Activated naive CD4-positive, alpha-beta T cell treated with anti-CD3 and anti-CD28 coated beads for 36 hours (primary cell): Measurements from ENCODE around the gene CAPN11. TPM values are rescaled to one million over a fixed set of nuclear protein-coding genes. Genes with fewer than 3 reads are reported as not detected.
"Not testable (repeated sequence)": the region's sequence is repeated elsewhere in the genome, so short reads cannot be mapped to it uniquely, and the experiment has no call there.

Experiments
- CTCF ChIA-PET: fragments of 350-600 bp; sonication (Branson Sonifier 250); formaldehyde crosslinking; loops from one replicate; lab custom pipeline; 2021; ENCODE audit warnings: antibody characterized with exemption; lab: Charles Lee
- DNase-seq: peaks from one replicate; pipeline ENCODE4 v3.0.0-alpha.2; 2020
- H3K27ac Mint-ChIP-seq: one replicate; pipeline ENCODE4 v1.8.0; 2021; ENCODE audit warnings: mild to moderate bottlenecking, mixed read lengths
- H3K27me3 Mint-ChIP-seq: one replicate; pipeline ENCODE4 v1.8.0; 2021; ENCODE audit warnings: low read depth, mixed read lengths
- H3K36me3 Mint-ChIP-seq: one replicate; pipeline ENCODE4 v1.8.0; 2021; ENCODE audit warnings: low read depth, mixed read lengths
- H3K4me1 Mint-ChIP-seq: one replicate; pipeline ENCODE4 v1.8.0; 2021; ENCODE audit warnings: low read depth, mixed read lengths
- H3K4me3 Mint-ChIP-seq: one replicate; pipeline ENCODE4 v1.8.0; 2021; ENCODE audit warnings: mild to moderate bottlenecking, moderate library complexity, mixed read lengths
- H3K9me3 Mint-ChIP-seq: one replicate; pipeline ENCODE4 v1.8.0; 2021; ENCODE audit warnings: mixed read lengths
- intact Hi-C: fragments of 100-400 bp; cut with micrococcal nuclease; formaldehyde crosslinking; loops from one replicate; pipeline ENCODE4 v1.15.1; 2023
- total RNA-seq, 2 experiments: library from RNA; stranded (reverse); gene quantifications; one replicate each; pipeline ENCODE4 v1.2.3, GENCODE V29; 2021

CAPN11 gene
- total RNA-seq, 2 experiments from 2014 or later, result not detected

- H3K27me3 Mint-ChIP-seq, result no peaks in the 10 kb centered on the region
- intact Hi-C loops, result no loop called here
- H3K27ac Mint-ChIP-seq, result no peak overlapping the region
- H3K9me3 Mint-ChIP-seq, result no peaks in the 10 kb centered on the region
- CTCF ChIA-PET, result interaction anchor here (1.4 to 1.9 kb wide), 2 partner anchors 15 to 21 kb away, joined by 4 to 5 read pairs; no protein-coding TSS in a partner anchor
- peaks cover 3% of the 10 kb centered on the region for H3K4me1 Mint-ChIP-seq
- no peak overlapping the region for H3K4me3 Mint-ChIP-seq
- no peak for DNase-seq
- H3K36me3 Mint-ChIP-seq, result peaks cover 2% of the 10 kb centered on the region
Measured at GRCh38 chr6:44133003-44133931, 25.4 kb upstream of the CAPN11 start.

- H3K36me3 Mint-ChIP-seq, result peaks cover 2% of the 10 kb centered on the region
- no peaks in the 10 kb centered on the region for H3K27me3 Mint-ChIP-seq
- intact Hi-C loops, result no loop called here
- H3K27ac Mint-ChIP-seq, result no peak overlapping the region
- H3K4me1 Mint-ChIP-seq, result peaks cover 3% of the 10 kb centered on the region
- H3K4me3 Mint-ChIP-seq, result no peak overlapping the region
- CTCF ChIA-PET, result interaction anchor here (1.9 kb wide), 1 partner anchor 20 kb away, joined by 5 read pairs; no protein-coding TSS in a partner anchor
- H3K9me3 Mint-ChIP-seq, result no peaks in the 10 kb centered on the region
- DNase-seq, result no peak
Measured at GRCh38 chr6:44133981-44134711, 24.5 kb upstream of the CAPN11 start.

GRCh38 chr6:44135173-44135758 is 23.4 kb upstream of the CAPN11 start:
- Mint-ChIP-seq H3K4me3 (no peak overlapping the region), H3K27me3 (no peaks in the 10 kb centered on the region), H3K36me3 (peaks cover 2% of the 10 kb centered on the region), H3K27ac (no peak overlapping the region), H3K9me3 (no peaks in the 10 kb centered on the region), H3K4me1 (peaks cover 3% of the 10 kb centered on the region)
- DNase-seq, result no peak
- CTCF ChIA-PET, result no interaction called here
- intact Hi-C loops, result no loop called here

GRCh38 chr6:44135875-44136274 is 22.7 kb upstream of the CAPN11 start:
- Mint-ChIP-seq H3K4me1 (peaks cover 3% of the 10 kb centered on the region), H3K9me3 (no peaks in the 10 kb centered on the region), H3K36me3 (peaks cover 2% of the 10 kb centered on the region), H3K27me3 (no peaks in the 10 kb centered on the region), H3K27ac (no peak overlapping the region), H3K4me3 (no peak overlapping the region)
- DNase-seq, result no peak
- CTCF ChIA-PET, result no interaction called here
- intact Hi-C loops, result no loop called here

GRCh38 chr6:44138717-44139350 is 19.8 kb upstream of the CAPN11 start:
- H3K27ac Mint-ChIP-seq, result no peak overlapping the region
- no peak for DNase-seq
- CTCF ChIA-PET, result interaction anchor here (0.7 kb wide), 1 partner anchor 34 kb away, joined by 3 read pairs; no protein-coding TSS in a partner anchor
- H3K4me1 Mint-ChIP-seq, result no peaks in the 10 kb centered on the region
- no peaks in the 10 kb centered on the region for H3K27me3 Mint-ChIP-seq
- H3K9me3 Mint-ChIP-seq, result no peaks in the 10 kb centered on the region
- no peak overlapping the region for H3K4me3 Mint-ChIP-seq
- intact Hi-C loops, result no loop called here
- H3K36me3 Mint-ChIP-seq, result peaks cover 3% of the 10 kb centered on the region

GRCh38 chr6:44139351-44139743 is 19.3 kb upstream of the CAPN11 start:
- Mint-ChIP-seq H3K36me3 (peaks cover 5% of the 10 kb centered on the region), H3K9me3 (no peaks in the 10 kb centered on the region), H3K4me3 (no peak overlapping the region), H3K4me1 (no peaks in the 10 kb centered on the region), H3K27me3 (no peaks in the 10 kb centered on the region), H3K27ac (no peak overlapping the region)
- CTCF ChIA-PET, result interaction anchor here (0.7 to 1.0 kb wide), 2 partner anchors 34 to 42 kb away, joined by 3 read pairs; no protein-coding TSS in a partner anchor
- intact Hi-C loops, result no loop called here
- no peak for DNase-seq

- no peak overlapping the region for H3K4me3 Mint-ChIP-seq
- H3K36me3 Mint-ChIP-seq, result peaks cover 3% of the 10 kb centered on the region
- no peaks in the 10 kb centered on the region for H3K9me3 Mint-ChIP-seq
- no peaks in the 10 kb centered on the region for H3K27me3 Mint-ChIP-seq
- no peak for DNase-seq
- no peaks in the 10 kb centered on the region for H3K4me1 Mint-ChIP-seq
- H3K27ac Mint-ChIP-seq, result no peak overlapping the region
- CTCF ChIA-PET, result interaction anchor here (0.6 kb wide), 1 partner anchor 70 kb away, joined by 3 read pairs; no protein-coding TSS in a partner anchor
- intact Hi-C loops, result no loop called here
Measured at GRCh38 chr6:44142835-44143234, 15.8 kb upstream of the CAPN11 start.

- H3K4me3 Mint-ChIP-seq, result no peak overlapping the region
- no peaks in the 10 kb centered on the region for H3K9me3 Mint-ChIP-seq
- CTCF ChIA-PET, result no interaction called here
- intact Hi-C loops, result no loop called here
- no peaks in the 10 kb centered on the region for H3K4me1 Mint-ChIP-seq
- H3K27me3 Mint-ChIP-seq, result no peaks in the 10 kb centered on the region
- H3K27ac Mint-ChIP-seq, result no peak overlapping the region
- no peak for DNase-seq
- peaks cover 3% of the 10 kb centered on the region for H3K36me3 Mint-ChIP-seq
Measured at GRCh38 chr6:44143731-44144130, 14.9 kb upstream of the CAPN11 start.

GRCh38 chr6:44144536-44144935 is 14.1 kb upstream of the CAPN11 start:
- not testable (repeated sequence) for H3K36me3 Mint-ChIP-seq
- CTCF ChIA-PET, result interaction anchor here (0.6 kb wide), 1 partner anchor 16 kb away, joined by 3 read pairs; no protein-coding TSS in a partner anchor

GRCh38 chr6:44145839-44146238 is 12.8 kb upstream of the CAPN11 start:
- Mint-ChIP-seq H3K4me1 (no peaks in the 10 kb centered on the region), H3K27me3 (no peaks in the 10 kb centered on the region), H3K9me3 (no peaks in the 10 kb centered on the region), H3K4me3 (no peak overlapping the region), H3K36me3 (peaks cover 3% of the 10 kb centered on the region), H3K27ac (peak overlapping the region; percentile 5)
- no peak for DNase-seq
- CTCF ChIA-PET, result interaction anchor here (0.6 kb wide), 1 partner anchor 479 kb away, joined by 3 read pairs; no protein-coding TSS in a partner anchor
- intact Hi-C loops, result no loop called here

More at GRCh38 chr6:44144536-44144935, 14.1 kb upstream of the CAPN11 start:
- DNase-seq, H3K4me1 Mint-ChIP-seq, H3K4me3 Mint-ChIP-seq, intact Hi-C loops, H3K27ac Mint-ChIP-seq, H3K9me3 Mint-ChIP-seq, H3K27me3 Mint-ChIP-seq: not testable (repeated sequence)

GRCh38 chr6:44146685-44147084 is 11.9 kb upstream of the CAPN11 start:
- intact Hi-C loops, result no loop called here
- Mint-ChIP-seq H3K27ac (no peak overlapping the region), H3K36me3 (peaks cover 3% of the 10 kb centered on the region), H3K9me3 (no peaks in the 10 kb centered on the region), H3K27me3 (no peaks in the 10 kb centered on the region), H3K4me1 (no peaks in the 10 kb centered on the region), H3K4me3 (no peak overlapping the region)
- no peak for DNase-seq
- CTCF ChIA-PET, result no interaction called here

GRCh38 chr6:44147256-44147655 is 11.4 kb upstream of the CAPN11 start:
- Mint-ChIP-seq H3K4me3 (no peak overlapping the region), H3K36me3 (peaks cover 3% of the 10 kb centered on the region)

More at GRCh38 chr6:44147256-44147655, 11.4 kb upstream of the CAPN11 start:
- intact Hi-C loops, result no loop called here
- H3K4me1 Mint-ChIP-seq, result no peaks in the 10 kb centered on the region
- H3K27ac Mint-ChIP-seq, result no peak overlapping the region
- DNase-seq, result no peak
- no peaks in the 10 kb centered on the region for H3K27me3 Mint-ChIP-seq
- H3K9me3 Mint-ChIP-seq, result no peaks in the 10 kb centered on the region
- CTCF ChIA-PET, result no interaction called here
